Erythroblast (primary cell): ENCODE results near the gene SOX10.

Experiments used
- GATA1 ChIP-seq: IDR thresholded peaks from 2 replicates; pipeline ENCODE4 v1.6.1; 2011; ENCODE audit warnings: low read depth, mild to moderate bottlenecking, control low read depth, low read length, moderate library complexity
- POLR2A ChIP-seq: IDR thresholded peaks from 2 replicates; pipeline ENCODE4 v1.6.1; 2011; ENCODE audit warnings: mild to moderate bottlenecking, low read length

- TF ChIP-seq POLR2A = no peak
- no peak for TF ChIP-seq GATA1
These were observed 42.2 kb downstream of the SOX10 start for GRCh38 chr22:37942133-37942532.
